ENCODE measurements around the gene RNF25.

Gene RNF25

DNA sequence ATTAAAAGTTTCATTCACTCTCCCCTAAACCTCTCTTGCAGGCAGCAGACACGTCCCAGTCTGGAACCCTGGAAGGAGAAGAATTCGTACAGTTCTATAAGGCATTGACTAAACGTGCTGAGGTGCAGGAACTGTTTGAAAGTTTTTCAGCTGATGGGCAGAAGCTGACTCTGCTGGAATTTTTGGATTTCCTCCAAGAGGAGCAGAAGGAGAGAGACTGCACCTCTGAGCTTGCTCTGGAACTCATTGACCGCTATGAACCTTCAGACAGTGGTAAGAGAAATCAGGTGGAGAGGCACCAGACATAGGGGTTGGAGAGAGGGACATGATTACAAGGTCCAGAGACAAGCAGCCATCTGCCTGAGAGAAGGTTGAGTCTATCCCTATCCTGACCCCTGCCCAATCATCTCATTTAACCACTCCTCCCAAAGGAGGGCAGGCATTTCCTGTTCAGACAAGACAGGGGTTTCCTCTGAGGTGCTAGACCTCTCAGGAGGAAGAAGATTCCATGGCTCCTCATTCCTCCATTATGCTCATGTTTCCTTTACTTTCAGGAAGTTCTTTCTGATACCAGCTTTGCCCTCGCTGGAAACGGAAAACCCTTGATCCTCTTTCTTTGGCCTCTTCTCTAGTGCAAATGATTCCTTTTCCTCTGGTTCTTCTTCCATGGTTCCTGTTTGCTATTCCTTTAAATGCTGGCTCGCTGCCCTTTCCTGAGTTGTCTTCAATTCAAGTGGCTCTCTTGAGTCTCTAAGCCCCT is 49.0 kb downstream of the RNF25 start:
- no peak for DNase-seq (ENCODE audit: low read depth in 2 of 2)

DNA sequence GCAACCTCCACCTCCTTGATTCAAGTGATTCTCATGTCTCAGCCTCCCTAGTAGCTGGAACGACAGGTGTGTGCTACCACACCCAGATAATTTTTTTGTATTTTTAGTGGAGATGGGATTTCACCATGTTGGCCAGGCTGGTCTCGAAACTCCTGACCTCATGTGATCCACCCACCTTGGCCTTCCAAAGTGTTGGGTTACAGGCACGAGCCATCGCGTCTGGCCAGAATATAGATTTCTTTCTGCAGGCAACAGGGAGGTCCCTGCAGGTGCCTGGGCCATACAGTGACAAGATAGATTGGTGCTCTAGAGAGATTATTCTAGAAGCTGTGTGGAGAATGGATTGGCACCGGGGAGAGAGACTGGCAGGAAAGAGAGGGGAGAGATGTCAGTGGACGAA is 50.8 kb downstream of the RNF25 start:
- DNase-seq (ENCODE audit: low read depth in 2 of 2): no peak

DNA sequence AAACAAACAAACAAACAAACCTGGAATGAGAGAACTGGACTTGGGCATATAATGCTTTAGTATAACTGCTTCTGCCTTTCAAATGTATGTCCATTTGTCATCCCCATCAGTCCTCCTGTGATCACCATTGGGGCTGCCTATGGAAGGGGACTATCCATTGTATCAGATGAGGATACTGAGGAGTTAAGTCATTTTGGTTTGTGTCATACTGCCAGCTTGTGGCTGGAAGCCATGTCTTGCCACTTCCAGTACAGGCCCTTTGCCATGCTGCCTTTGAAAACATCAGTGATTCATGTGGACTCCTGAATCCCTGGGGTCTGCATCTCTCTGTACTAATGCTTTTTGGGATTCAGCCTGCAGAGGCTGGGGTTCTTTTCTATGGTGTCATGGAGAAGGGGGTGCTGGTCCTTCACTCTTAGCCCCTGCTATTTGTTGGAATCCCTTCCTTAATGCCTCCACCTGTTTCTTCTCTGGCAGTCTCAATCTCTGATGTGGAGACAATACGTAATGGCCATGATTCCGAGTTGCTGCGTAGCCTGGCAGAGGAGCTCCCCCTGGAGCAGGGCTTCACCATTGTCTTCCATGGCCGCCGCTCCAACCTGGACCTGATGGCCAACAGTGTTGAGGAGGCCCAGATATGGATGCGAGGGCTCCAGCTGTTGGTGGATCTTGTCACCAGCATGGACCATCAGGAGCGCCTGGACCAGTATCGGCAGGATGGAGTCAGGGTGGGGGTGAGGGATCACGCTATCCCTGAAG is 53.5 kb downstream of the RNF25 start:
- no peak for DNase-seq (ENCODE audit: low read depth in 2 of 2)

DNA sequence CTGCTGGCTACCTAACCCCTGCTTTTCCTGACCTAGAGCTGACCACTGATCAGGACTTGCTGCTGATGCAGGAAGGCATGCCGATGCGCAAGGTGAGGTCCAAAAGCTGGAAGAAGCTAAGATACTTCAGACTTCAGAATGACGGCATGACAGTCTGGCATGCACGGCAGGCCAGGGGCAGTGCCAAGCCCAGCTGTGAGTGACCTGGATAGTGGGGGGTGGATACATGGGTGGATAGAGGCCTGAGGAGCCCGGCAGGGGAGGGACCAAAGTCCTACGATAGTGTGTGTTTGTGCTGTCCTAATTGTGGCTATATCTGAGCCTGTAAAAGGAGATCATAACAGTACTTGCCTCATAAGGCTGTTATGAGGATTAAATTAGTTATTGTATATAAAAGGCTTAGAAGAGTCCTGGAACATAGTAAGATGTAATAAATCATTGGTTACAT is 55.9 kb downstream of the RNF25 start:
- no peak for DNase-seq (ENCODE audit: low read depth in 2 of 2)
